ENCODE results near the gene MPL.

DNA sequence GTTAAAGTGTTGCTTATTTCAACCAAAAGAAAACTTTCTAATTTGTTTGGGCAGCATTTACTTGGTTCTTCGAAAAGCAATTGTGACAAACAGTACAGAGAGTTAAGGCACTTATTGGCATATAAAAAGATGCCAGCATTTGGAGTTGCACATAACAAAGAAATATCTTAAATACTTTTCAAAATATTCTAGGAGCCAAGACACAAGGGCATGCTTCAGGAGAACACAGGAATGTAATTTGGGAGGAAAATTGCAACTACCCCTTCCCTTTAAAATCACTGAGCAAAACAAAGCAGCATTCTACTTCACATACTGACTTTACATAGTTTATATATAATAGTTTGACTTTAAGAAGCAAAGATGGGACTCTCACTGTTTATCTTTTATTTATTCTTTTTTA lies 41.4 kb upstream of the MPL start:
- TF ChIP-seq, protein P1, sequence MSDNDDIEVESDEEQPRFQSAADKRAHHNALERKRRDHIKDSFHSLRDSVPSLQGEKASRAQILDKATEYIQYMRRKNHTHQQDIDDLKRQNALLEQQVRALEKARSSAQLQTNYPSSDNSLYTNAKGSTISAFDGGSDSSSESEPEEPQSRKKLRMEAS (IDR thresholded peaks at IDR 0.05; ENCODE audit: low read depth), result no peak
- TF ChIP-seq, protein P2, sequence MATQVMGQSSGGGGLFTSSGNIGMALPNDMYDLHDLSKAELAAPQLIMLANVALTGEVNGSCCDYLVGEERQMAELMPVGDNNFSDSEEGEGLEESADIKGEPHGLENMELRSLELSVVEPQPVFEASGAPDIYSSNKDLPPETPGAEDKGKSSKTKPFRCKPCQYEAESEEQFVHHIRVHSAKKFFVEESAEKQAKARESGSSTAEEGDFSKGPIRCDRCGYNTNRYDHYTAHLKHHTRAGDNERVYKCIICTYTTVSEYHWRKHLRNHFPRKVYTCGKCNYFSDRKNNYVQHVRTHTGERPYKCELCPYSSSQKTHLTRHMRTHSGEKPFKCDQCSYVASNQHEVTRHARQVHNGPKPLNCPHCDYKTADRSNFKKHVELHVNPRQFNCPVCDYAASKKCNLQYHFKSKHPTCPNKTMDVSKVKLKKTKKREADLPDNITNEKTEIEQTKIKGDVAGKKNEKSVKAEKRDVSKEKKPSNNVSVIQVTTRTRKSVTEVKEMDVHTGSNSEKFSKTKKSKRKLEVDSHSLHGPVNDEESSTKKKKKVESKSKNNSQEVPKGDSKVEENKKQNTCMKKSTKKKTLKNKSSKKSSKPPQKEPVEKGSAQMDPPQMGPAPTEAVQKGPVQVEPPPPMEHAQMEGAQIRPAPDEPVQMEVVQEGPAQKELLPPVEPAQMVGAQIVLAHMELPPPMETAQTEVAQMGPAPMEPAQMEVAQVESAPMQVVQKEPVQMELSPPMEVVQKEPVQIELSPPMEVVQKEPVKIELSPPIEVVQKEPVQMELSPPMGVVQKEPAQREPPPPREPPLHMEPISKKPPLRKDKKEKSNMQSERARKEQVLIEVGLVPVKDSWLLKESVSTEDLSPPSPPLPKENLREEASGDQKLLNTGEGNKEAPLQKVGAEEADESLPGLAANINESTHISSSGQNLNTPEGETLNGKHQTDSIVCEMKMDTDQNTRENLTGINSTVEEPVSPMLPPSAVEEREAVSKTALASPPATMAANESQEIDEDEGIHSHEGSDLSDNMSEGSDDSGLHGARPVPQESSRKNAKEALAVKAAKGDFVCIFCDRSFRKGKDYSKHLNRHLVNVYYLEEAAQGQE (IDR thresholded peaks at IDR 0.05; ENCODE audit: low read depth, low read length), result no peak
- TF ChIP-seq, protein P3, sequence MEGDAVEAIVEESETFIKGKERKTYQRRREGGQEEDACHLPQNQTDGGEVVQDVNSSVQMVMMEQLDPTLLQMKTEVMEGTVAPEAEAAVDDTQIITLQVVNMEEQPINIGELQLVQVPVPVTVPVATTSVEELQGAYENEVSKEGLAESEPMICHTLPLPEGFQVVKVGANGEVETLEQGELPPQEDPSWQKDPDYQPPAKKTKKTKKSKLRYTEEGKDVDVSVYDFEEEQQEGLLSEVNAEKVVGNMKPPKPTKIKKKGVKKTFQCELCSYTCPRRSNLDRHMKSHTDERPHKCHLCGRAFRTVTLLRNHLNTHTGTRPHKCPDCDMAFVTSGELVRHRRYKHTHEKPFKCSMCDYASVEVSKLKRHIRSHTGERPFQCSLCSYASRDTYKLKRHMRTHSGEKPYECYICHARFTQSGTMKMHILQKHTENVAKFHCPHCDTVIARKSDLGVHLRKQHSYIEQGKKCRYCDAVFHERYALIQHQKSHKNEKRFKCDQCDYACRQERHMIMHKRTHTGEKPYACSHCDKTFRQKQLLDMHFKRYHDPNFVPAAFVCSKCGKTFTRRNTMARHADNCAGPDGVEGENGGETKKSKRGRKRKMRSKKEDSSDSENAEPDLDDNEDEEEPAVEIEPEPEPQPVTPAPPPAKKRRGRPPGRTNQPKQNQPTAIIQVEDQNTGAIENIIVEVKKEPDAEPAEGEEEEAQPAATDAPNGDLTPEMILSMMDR (IDR thresholded peaks at IDR 0.05), result no peak
- TF ChIP-seq FOXM1 (IDR thresholded peaks at IDR 0.05; ENCODE audit: low read depth), result no peak
- TF ChIP-seq, protein P4, sequence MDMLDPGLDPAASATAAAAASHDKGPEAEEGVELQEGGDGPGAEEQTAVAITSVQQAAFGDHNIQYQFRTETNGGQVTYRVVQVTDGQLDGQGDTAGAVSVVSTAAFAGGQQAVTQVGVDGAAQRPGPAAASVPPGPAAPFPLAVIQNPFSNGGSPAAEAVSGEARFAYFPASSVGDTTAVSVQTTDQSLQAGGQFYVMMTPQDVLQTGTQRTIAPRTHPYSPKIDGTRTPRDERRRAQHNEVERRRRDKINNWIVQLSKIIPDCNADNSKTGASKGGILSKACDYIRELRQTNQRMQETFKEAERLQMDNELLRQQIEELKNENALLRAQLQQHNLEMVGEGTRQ (IDR thresholded peaks at IDR 0.05; ENCODE audit: borderline replicate concordance, low read depth, low read length), result no peak
- TF ChIP-seq RFX5 (IDR thresholded peaks at IDR 0.05; ENCODE audit: low read length), result no peak
- TF ChIP-seq POLR2AphosphoS5 (IDR thresholded peaks at IDR 0.05; ENCODE audit: low read depth, low read length), result no peak
- no peak for TF ChIP-seq EP300 (IDR thresholded peaks at IDR 0.05; ENCODE audit: borderline replicate concordance in 1 of 2, low read depth in 1 of 2, low read length in 1 of 2)
- no peak for TF ChIP-seq YY1 (IDR thresholded peaks at IDR 0.05; ENCODE audit: low read depth)
- TF ChIP-seq, protein P5, sequence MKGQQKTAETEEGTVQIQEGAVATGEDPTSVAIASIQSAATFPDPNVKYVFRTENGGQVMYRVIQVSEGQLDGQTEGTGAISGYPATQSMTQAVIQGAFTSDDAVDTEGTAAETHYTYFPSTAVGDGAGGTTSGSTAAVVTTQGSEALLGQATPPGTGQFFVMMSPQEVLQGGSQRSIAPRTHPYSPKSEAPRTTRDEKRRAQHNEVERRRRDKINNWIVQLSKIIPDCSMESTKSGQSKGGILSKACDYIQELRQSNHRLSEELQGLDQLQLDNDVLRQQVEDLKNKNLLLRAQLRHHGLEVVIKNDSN (IDR thresholded peaks at IDR 0.05; ENCODE audit: borderline replicate concordance, low read depth), result no peak
- no peak for TF ChIP-seq CHD2 (IDR thresholded peaks at IDR 0.05; ENCODE audit: low read length, partially characterized antibody)
- no peak for TF ChIP-seq TAF1 (IDR thresholded peaks at IDR 0.05; ENCODE audit: borderline replicate concordance, low read depth, low read length)
- no peak for TF ChIP-seq JUND (IDR thresholded peaks at IDR 0.05)
- TF ChIP-seq NRF1 (IDR thresholded peaks at IDR 0.05; ENCODE audit: low read depth, low read length), result no peak

Data from SK-N-SH (cell line).